ENCODE results near the gene SLC25A27. TPM values are rescaled to one million over a fixed set of nuclear protein-coding genes. Genes with fewer than 3 reads are reported as not detected.

The SLC25A27 gene, protein sequence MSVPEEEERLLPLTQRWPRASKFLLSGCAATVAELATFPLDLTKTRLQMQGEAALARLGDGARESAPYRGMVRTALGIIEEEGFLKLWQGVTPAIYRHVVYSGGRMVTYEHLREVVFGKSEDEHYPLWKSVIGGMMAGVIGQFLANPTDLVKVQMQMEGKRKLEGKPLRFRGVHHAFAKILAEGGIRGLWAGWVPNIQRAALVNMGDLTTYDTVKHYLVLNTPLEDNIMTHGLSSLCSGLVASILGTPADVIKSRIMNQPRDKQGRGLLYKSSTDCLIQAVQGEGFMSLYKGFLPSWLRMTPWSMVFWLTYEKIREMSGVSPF
- 1.1 and 1.9 TPM in 2 replicates for total RNA-seq

DNA sequence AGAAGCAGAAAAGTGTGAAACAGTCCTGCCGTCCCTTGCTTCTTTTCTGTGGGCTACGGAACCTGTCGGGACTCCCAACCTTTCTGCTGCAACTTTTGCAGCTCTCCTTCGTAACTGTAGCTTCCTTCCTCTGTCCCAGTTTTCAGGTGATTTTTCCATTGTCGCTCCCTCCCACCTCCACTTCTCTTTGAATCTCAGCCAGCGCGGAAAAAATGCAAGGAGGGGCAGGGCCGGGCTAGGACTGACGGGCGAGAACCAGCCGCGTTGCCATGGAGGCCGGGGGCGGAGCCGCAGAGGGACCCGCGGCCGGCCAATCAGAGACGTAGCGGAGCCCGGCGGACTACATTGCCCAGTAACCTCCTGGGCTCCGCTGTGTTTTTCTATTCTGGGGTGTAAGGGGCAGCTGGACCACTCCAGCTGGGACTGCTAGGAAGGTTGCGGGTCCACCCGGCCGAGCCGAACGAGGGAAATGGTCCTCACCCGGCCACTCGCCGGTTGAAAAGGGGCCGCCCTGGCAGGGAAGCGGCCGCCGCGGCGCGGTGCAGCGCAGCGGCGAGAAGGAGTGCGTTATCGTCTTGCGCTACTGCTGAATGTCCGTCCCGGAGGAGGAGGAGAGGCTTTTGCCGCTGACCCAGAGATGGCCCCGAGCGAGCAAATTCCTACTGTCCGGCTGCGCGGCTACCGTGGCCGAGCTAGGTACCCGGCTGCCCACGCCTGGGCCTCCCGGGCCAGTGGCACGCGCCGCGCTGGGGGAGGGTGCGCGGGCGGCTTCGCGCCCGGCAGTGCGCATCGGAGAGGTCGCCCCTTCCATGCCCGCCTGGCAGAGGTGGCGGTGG lies at the start of gene SLC25A27, which contains the start of gene CYP39A1:
Gene SLC25A27, plus strand, starts transcription at position 373 of the 836 bp plus-strand sequence. Its CDS starts 218 bp downstream, at position 591.
Gene CYP39A1, minus strand, starts transcription at position 216 of the 836 bp plus-strand sequence. CDS start 236 bp downstream, outside the sequence.

DNA sequence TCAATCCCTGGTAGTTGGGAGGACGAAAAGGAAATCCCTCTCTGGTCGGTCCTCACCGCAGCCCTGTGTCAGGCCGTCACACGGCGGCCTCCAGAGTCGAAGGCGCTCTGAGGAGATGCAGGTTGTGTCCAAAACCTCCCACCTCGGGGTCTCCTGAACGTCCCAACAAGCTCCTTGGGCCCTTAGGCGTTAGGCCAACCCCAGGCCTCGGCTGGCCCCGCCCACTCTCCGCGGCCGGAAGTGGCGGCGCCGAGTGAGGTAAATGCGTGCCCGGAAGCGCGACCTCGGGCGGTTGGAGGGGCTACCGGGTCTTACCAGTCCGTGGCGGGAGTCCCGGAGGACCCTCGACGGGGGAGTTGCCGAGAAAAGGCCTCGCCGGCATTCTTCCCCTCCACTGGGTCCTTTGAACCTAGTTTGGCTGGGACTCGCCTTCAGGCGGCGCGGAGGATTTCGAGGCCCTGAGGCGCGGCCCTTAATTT lies 34.9 kb downstream of the SLC25A27 start, which contains the start of gene TDRD6:
Gene TDRD6, plus strand, starts transcription at position 267 of the 479 bp plus-strand sequence. CDS start 244 bp downstream, outside the sequence.

Other genes with a start within 250 kb of the SLC25A27 start
- 0.09 TPM in 2 replicates for gene RCAN2, start 161.5 kb upstream of the SLC25A27 start, total RNA-seq
- 0.09 and 0.18 TPM in 2 replicates for gene CYP39A1, start 157 bp upstream of the SLC25A27 start, total RNA-seq
- under 0.01 and 0.09 TPM in 2 replicates for gene TDRD6, start 34.9 kb downstream of the SLC25A27 start, total RNA-seq
- gene PLA2G7, start 82.4 kb downstream of the SLC25A27 start, total RNA-seq = 0.27 TPM in 1 of 2 replicates, not detected in the other
- not detected in 2 replicates for gene ANKRD66, start 94.0 kb downstream of the SLC25A27 start, total RNA-seq
- not detected in 2 replicates for gene MEP1A, start 140.4 kb downstream of the SLC25A27 start, total RNA-seq

Measured in endothelial cell of coronary artery (primary cell).